ENCODE data around the gene MMP24. TPM values are rescaled to one million over a fixed set of nuclear protein-coding genes. Genes with fewer than 3 reads are reported as not detected.
"Not testable (repeated sequence)": the region's sequence is repeated elsewhere in the genome, so short reads cannot be mapped to it uniquely, and the experiment has no call there.

Gene MMP24
- total RNA-seq, 3 donors from 2014 or later = 0.80 to 2.5 (median 0.98) TPM

GRCh38 chr20:35246723-35247122 is 20.2 kb downstream of the MMP24 start:
- Histone ChIP-seq H3K4me1 (no peaks in the 10 kb centered on the region), H3K36me3 (no peaks in the 10 kb centered on the region), H3K27ac (no peak overlapping the region), H3K4me3 (no peak overlapping the region), H3K27me3 (no peaks in the 10 kb centered on the region), H3K9me3 (no peaks in the 10 kb centered on the region)
- intact Hi-C loops (cut with DNase I; ENCODE audit: low total_unique reads) = no loop called here
- TF ChIP-seq POLR2A (IDR thresholded peaks at IDR 0.05) (no peak), POLR2AphosphoS5 (IDR thresholded peaks at IDR 0.05) (no peak), CTCF (IDR thresholded peaks at IDR 0.05) (no peak)
- DNase-seq (ENCODE audit: low spot score in 2 of 2) = no peak

- TF ChIP-seq POLR2A (IDR thresholded peaks at IDR 0.05) (no peak), CTCF (IDR thresholded peaks at IDR 0.05) (no peak), POLR2AphosphoS5 (IDR thresholded peaks at IDR 0.05) (no peak)
- Histone ChIP-seq H3K36me3 (no peaks in the 10 kb centered on the region), H3K4me1 (no peaks in the 10 kb centered on the region), H3K4me3 (no peak overlapping the region), H3K27ac (peak overlapping the region in 1 of 2 donors; percentile 11), H3K9me3 (no peaks in the 10 kb centered on the region), H3K27me3 (no peaks in the 10 kb centered on the region)
- intact Hi-C loops (cut with DNase I; ENCODE audit: low total_unique reads) = no loop called here
- DNase-seq (ENCODE audit: low spot score in 2 of 2) = peak in 1 of 2 donors; percentile 54
Measured at GRCh38 chr20:35248641-35249475, 22.4 kb downstream of the MMP24 start.

- H3K9me3 ChIP-seq = no peaks in the 10 kb centered on the region
- H3K4me1 ChIP-seq = no peaks in the 10 kb centered on the region
- no peaks in the 10 kb centered on the region for H3K36me3 ChIP-seq
- TF ChIP-seq CTCF (IDR thresholded peaks at IDR 0.05) = no peak
- TF ChIP-seq POLR2AphosphoS5 (IDR thresholded peaks at IDR 0.05) = no peak
- no peak for TF ChIP-seq POLR2A (IDR thresholded peaks at IDR 0.05)
- no peaks in the 10 kb centered on the region for H3K27me3 ChIP-seq
- no peak overlapping the region for H3K4me3 ChIP-seq
- no peak overlapping the region for H3K27ac ChIP-seq
- intact Hi-C loops (cut with DNase I; ENCODE audit: low total_unique reads) = no loop called here
- DNase-seq (ENCODE audit: low spot score in 2 of 2) = no peak
Measured at GRCh38 chr20:35251613-35251940, 25.1 kb downstream of the MMP24 start.

GRCh38 chr20:35252037-35252461 is 25.6 kb downstream of the MMP24 start:
- no peak overlapping the region for H3K27ac ChIP-seq
- intact Hi-C loops (cut with DNase I; ENCODE audit: low total_unique reads) = no loop called here
- no peak overlapping the region for H3K4me3 ChIP-seq
- TF ChIP-seq POLR2A (IDR thresholded peaks at IDR 0.05) (no peak), CTCF (IDR thresholded peaks at IDR 0.05) (no peak), POLR2AphosphoS5 (IDR thresholded peaks at IDR 0.05) (no peak)
- no peak for DNase-seq (ENCODE audit: low spot score in 2 of 2)
- H3K4me1 ChIP-seq = no peaks in the 10 kb centered on the region
- no peaks in the 10 kb centered on the region for H3K9me3 ChIP-seq
- H3K36me3 ChIP-seq = no peaks in the 10 kb centered on the region
- H3K27me3 ChIP-seq = no peaks in the 10 kb centered on the region

GRCh38 chr20:35252598-35252997 is 26.1 kb downstream of the MMP24 start:
- H3K4me1 ChIP-seq; H3K27ac ChIP-seq; H3K27me3 ChIP-seq; H3K4me3 ChIP-seq; DNase-seq (ENCODE audit: low spot score in 2 of 2); H3K9me3 ChIP-seq; intact Hi-C loops (cut with DNase I; ENCODE audit: low total_unique reads); H3K36me3 ChIP-seq: not testable (repeated sequence)
